ENCODE measurements around the gene CEACAM19. TPM values are rescaled to one million over a fixed set of nuclear protein-coding genes. Genes with fewer than 3 reads are reported as not detected.

CEACAM19 gene
- total and polyA plus RNA-seq, 2 of the 4 experiments (the other 2 are of a cell fraction): 0.72 to 9.3 TPM

DNA sequence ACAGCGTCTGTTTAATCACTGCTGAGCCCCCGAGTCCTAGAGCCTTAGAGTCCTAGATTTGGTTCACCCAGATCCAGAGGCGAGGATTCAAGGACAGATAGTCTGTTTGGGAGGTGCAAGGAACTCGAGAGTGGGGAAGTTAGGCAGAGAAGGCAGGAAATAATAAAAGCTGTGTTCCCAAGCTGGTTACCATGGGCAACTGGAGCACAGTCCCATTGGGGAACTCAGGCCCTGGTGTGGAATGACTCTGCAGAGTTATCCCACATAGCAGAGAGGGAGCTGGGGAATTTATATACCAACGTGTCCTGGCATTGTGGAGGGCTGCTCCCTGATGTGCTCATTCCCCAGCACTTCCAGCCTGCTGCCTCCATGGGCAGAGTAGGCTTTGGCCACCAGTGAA lies 48.2 kb upstream of the CEACAM19 start:
- DNase-seq: peak; percentile 45
- Histone ChIP-seq H3K14ac (replicated peaks; ENCODE audit: low read depth, low read length) (peak overlapping the region; percentile 14; the same call in 1 of the 2 replicates), H4K20me1 (ENCODE audit: insufficient read depth, low read length) (no peaks in the 10 kb centered on the region; the same call in 1 of the 2 replicates), H3K4me2 (ENCODE audit: low read depth, low read length) (no peak overlapping the region), H2BK15ac (ENCODE audit: low read depth, low read length) (peak overlapping the region; percentile 90), H2AK9ac (replicated peaks; ENCODE audit: low read depth, low read length, poor library complexity) (peak overlapping the region; percentile 80), H4K8ac (ENCODE audit: low read depth in 2 of 2, low read length in 2 of 2) (peak overlapping the region; percentile 23 to 37; a peak in 1 of 4 replicates), H2BK120ac (ENCODE audit: low read depth, low read length) (peak overlapping the region; percentile 61), H3K9ac (ENCODE audit: low read depth, low read length) (no peak overlapping the region), H3K4me3 (ENCODE audit: insufficient read depth, low read depth, low read length) (no peak overlapping the region), H3K4me1 (ENCODE audit: control insufficient read depth, insufficient read depth, low read length) (peaks cover 15% of the 10 kb centered on the region), H4K5ac (ENCODE audit: low read depth, low read length) (peak overlapping the region; percentile 22; the same call in 1 of the 2 replicates), H2BK5ac (ENCODE audit: low read depth, low read length, poor library complexity, severe bottlenecking) (no peak overlapping the region), H3K18ac (ENCODE audit: low read depth, low read length) (peak overlapping the region; percentile 31; the same call in 1 of the 2 replicates), H4K91ac (ENCODE audit: insufficient read depth, low read depth, low read length) (peak overlapping the region; percentile 72), H3K36me3 (ENCODE audit: control insufficient read depth, insufficient read depth, low read length) (no peaks in the 10 kb centered on the region), H3K23ac (ENCODE audit: low read depth, low read length) (no peak overlapping the region), H3K27ac (ENCODE audit: insufficient read depth, low read length) (no peak overlapping the region), H3K4ac (ENCODE audit: low read depth, low read length) (peak overlapping the region; percentile 55), H2BK20ac (ENCODE audit: low read depth, low read length) (peak overlapping the region; percentile 23), H3K9me3 (ENCODE audit: control insufficient read depth, insufficient read depth, low read length) (peaks cover 2% of the 10 kb centered on the region; the same call in 1 of the 2 replicates), H3K27me3 (ENCODE audit: control insufficient read depth, insufficient read depth, low read length) (no peaks in the 10 kb centered on the region), H3K79me1 (ENCODE audit: low read depth in 1 of 2, low read length in 2 of 2) (no peaks in the 10 kb centered on the region; a peak in 1 of 4 replicates), H3K56ac (ENCODE audit: extremely low read depth, insufficient read depth, low read length) (no peak overlapping the region), H2AFZ (replicated peaks; ENCODE audit: low read length, poor library complexity) (peak overlapping the region; percentile 26), H3K9me1 (ENCODE audit: insufficient read depth, low read length) (peaks cover 19% of the 10 kb centered on the region), H2AK5ac (ENCODE audit: low read depth, low read length) (peak overlapping the region; percentile 98)
- intact Hi-C loops (cut with micrococcal nuclease): no loop called here
- POLR2A ChIA-PET (ENCODE audit: unreplicated experiment): no interaction called here
- dilution Hi-C loops (cut with HindIII; ENCODE audit: low sequenced_read_pairs, unreplicated experiment): no loop called here
- in situ Hi-C loops (cut with MboI; ENCODE audit: low sequenced_read_pairs): no loop called here
- WGBS, 2 experiments (ENCODE audit: extremely low coverage in 2 of 2, insufficient read length in 1 of 2): 93% methylated on average over 3 of the region's 5 CpGs; no CpG with 5 or more reads in 1 of the 2 experiments
- BruUV-seq (replicated peaks): no TSS peak
- CTCF ChIA-PET: no interaction called here
- TF ChIP-seq RAD21 (IDR thresholded peaks at IDR 0.05; ENCODE audit: low read length) (no peak), SMC3 (IDR thresholded peaks at IDR 0.05; ENCODE audit: low read depth, low read length) (no peak), MXI1 (IDR thresholded peaks at IDR 0.05; ENCODE audit: borderline replicate concordance, low read depth, low read length) (no peak), NFE2L2 (IDR thresholded peaks at IDR 0.05; ENCODE audit: low read depth, low read length) (peak; percentile 46; the same call in 1 of the 2 replicates), FOS (IDR thresholded peaks at IDR 0.05; ENCODE audit: low read depth, low read length) (no peak), CHD1 (IDR thresholded peaks at IDR 0.05; ENCODE audit: low read depth, low read length) (no peak)
- ATAC-seq (ENCODE audit: low read depth): no peak

All from IMR-90 (cell line).